CD4-positive, alpha-beta T cell treated with Interleukin-15 for 4 hours (primary cell): ENCODE measurements around the gene ZNF273.
"Not testable (repeated sequence)": the region's sequence is repeated elsewhere in the genome, so short reads cannot be mapped to it uniquely, and the experiment has no call there.

ENCODE experiments used
- DNase-seq: peaks from one replicate; pipeline ENCODE4 v3.0.0-alpha.2; 2020; ENCODE audit warnings: low spot score

The ZNF273 gene

DNA sequence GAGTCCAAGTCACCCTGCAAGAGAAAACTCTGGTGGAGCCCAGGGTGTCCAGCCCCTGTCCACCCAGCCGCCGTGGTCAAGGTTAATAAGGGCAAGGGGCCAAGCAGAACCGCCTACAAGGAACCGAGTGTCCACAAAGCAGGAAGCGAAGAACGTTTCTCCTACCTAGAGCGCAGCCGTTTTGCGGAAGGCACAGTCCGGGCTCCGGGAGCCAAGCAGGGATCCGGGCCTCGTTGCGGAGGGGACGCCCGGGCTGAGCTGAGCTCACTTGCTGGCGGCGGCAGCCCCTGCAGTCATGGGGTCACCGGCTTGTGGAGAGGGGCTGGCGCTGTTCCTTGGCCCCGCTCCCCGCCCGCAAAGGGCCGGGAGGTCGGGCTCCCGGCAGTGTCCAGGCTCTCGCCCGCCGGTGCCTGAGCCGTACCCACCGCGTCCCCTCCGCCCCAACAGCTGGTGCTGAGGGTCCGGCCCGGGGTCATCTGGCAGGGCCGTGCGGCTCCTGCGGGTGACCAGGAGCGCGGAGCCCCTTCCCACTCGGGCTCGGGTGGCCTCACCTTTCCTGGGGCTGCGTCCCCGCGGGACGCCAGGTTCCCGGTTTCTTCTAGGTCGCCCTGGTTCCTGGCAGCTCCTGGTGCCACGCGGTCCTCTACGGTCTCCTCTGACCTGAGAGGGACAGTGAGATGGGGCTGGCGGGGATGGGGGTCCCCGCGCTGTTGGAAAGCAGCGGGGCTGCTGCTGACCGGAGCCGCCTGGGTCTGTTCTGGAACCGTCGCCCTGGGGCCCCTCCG lies 14.0 kb upstream of the ZNF273 start:
- DNase-seq: no peak

DNA sequence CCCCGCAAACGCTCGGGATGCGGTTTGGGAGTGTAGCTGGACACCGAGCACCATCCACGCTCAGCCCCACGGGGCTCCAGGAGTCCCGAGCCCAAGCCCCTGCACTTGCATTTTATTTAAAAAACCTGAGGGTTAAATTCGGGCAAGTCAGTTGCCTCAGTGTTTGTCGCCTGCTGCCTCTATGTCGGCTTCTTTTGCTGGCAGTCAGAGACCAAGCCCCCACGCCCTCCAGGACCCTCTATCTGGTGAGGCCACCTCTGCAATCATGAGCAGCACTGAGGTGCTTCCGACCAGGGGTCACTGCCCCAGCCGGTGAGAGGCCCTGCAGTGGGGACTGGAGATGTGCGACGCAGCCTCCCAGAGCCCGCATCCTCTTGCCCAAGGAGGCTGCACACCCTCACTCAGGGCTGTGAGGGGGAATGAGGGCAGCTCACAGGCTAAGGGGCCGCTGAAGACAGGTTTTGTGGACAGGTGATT lies 13.3 kb upstream of the ZNF273 start:
- no peak for DNase-seq

DNA sequence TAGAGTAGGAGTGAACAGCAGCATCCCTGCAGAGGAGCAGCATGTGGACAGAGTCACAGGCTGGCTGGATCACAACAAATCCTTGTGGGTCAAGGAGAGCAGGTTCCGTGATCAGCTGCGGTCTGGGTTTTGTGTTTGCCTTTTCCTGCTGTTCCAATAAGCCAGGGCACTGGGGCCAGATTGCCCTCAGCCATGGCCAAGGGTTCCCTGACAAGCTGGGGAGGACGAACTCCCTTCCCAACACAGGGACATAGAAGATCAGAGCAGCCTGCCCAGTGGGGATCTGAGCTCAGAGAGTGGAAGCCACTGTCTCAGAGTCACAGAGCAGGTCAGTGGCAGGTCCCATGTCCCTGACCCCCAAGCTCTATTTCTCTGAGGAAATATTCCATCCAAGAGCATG lies 12.8 kb upstream of the ZNF273 start:
- not testable (repeated sequence) for DNase-seq

GRCh38 chr7:64890761-64891362 lies 12.2 kb upstream of the ZNF273 start:
- no peak for DNase-seq

DNA sequence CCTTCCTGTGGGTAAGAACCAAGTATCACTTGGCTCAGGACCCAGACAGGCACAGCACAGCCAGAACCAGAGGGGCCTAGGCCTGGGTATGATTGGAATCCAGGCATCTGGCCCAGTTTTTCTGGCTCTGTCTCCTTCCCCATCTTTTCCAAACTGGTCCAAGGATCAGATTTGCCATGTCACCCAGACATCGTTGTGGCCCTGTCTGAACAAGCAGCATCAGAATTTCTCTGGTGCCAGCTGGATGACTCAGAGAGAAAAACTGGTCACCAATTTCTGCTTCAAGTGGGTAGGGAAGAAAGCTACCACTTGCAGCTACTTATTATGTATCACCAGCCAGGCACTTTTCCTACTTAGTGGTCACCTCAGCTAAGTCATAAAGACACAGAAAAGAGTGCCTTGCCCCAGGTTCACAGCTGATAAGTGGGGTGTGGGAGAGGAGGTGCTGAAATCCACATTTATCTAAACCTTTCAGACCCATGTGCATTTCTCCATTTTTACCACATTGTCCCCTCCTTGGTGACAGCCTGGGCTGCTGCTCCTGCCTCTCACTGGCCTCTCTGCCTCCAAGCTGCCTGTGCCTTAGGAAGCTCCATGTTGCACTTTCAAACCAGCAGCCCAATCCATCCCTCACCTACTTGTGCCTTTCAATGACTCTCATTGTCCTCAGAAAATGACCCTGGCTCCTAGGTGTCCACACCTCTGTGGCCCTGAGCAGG lies 11.6 kb upstream of the ZNF273 start:
- DNase-seq: not testable (repeated sequence)

GRCh38 chr7:64892116-64892515 lies 11.0 kb upstream of the ZNF273 start:
- no peak for DNase-seq

DNA sequence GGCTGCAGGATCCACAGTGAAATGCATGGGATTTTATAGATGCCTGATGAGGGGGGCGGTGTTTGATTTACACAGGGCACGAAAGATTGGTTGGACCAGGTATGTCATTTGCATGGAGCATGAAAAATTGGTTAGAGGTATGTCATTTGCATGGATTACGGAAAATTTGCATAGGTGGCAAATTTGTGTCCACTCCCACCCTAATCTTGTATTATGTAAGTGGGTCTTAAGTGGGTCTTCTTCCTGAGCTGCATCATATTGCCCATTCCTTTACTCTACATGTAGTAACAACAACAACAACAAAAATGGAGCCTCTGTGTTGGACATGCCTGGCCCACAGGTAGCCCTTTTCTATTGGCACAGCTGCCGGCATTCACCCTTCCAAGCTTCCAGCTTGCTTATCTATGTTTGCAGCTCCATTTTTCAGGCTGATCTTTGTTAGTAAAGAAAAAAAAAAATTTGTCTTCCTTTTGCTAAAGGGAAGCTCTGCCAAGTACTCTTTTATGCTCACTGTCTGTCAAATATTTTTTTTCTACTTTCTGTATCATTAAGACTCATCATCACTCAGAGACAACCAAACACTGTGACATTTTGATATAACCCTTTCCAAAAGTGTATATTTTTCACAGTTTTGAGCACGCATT lies 10.3 kb upstream of the ZNF273 start:
- no peak for DNase-seq

- no peak for DNase-seq
Observed at GRCh38 chr7:64893401-64893800, 9.7 kb upstream of the ZNF273 start.

GRCh38 chr7:64902461-64902805 lies 640 bp upstream of the ZNF273 start:
- not testable (repeated sequence) for DNase-seq

- no peak for DNase-seq
Observed at GRCh38 chr7:64904008-64904407, 935 bp downstream of the ZNF273 start.

- no peak for DNase-seq
Observed at GRCh38 chr7:64905133-64905532, 2.1 kb downstream of the ZNF273 start.

DNA sequence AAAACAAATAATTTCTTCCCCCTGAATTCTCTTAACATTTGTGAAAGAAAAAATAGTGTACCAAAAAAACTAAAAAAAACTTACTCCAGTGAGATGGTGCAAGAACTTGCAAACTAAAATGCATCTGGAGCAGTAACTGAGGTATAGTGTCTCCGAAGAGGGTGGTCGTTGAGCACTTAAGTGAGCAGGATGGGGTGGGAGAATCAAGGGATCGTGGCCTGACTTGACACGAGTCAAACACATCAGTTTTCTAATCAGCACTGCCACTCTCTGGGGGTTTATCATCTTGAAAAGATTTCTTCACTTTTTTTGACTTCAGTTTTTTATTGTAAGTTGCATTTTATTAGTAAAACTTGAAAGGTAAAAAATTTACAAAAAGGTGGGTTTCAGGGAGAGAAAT lies 2.5 kb downstream of the ZNF273 start:
- no peak for DNase-seq

GRCh38 chr7:64907641-64908326 lies 4.7 kb downstream of the ZNF273 start:
- DNase-seq: no peak

GRCh38 chr7:64908358-64908757 lies 5.3 kb downstream of the ZNF273 start:
- DNase-seq: no peak

- DNase-seq: no peak
Observed at GRCh38 chr7:64914557-64914956, 11.5 kb downstream of the ZNF273 start.

DNA sequence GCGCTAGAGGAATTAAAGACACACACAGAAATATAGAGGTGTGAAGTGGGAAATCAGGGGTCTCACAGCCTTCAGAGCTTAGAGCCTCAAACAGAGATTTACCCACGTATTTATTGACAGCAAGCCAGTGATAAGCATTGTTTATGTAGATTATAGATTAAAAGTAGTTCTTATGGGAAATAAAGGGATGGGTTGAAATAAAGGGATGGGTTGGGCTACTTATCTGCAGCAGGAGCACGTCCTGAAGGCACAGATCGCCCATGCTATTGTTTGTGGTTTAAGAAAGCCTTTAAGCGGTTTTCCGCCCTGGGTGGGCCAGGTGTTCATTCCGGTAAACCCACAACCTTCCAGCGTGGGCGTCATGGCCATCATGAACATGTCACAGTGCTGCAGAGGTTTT lies 12.2 kb downstream of the ZNF273 start:
- not testable (repeated sequence) for DNase-seq

GRCh38 chr7:64928252-64929187 lies 25.4 kb downstream of the ZNF273 start:
- not testable (repeated sequence) for DNase-seq

DNA sequence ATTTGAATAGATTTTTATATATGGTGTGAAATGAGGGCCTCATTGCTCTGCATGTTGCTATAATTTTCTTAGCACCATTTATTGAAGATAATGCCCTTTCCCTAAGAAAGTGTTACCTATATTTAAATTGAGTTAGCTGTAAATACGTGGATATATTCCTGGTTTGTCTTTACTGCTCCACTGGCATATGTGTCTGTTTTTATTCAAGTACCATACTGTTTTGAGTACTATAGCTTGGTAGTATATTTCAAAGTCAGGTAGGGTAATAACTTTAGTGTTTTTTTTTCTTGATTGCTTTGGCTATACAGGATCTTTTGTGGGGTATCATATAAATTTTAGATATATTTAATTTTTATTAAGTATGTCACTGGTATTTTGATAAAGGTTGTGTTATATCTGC lies 31.4 kb downstream of the ZNF273 start:
- no peak for DNase-seq

- DNase-seq: no peak
Observed at GRCh38 chr7:64938540-64938939, 35.5 kb downstream of the ZNF273 start.

- not testable (repeated sequence) for DNase-seq
Observed at GRCh38 chr7:64940021-64940420, 36.9 kb downstream of the ZNF273 start.
